Prostate gland (tissue), 2 donors: Measurements from ENCODE around the gene MINAR2.

ENCODE experiments used
- POLR2AphosphoS5 ChIP-seq: sonication (generic); formaldehyde crosslinking; IDR thresholded peaks from one replicate; pipeline ENCODE4 v1.6.1; 2017; ENCODE audit warnings: antibody characterized with exemption
- TF ChIP-seq, protein P1 (sequence below), 4 experiments: fragments of 200-600 bp in 2 of 4; fragments of 450-650 bp in 2 of 4; sonication (generic) in 2 of 4; IDR thresholded peaks; 1 replicate in 3 of 4; 2 replicates in 1 of 4; pipeline ENCODE4 v1.5.1; 2016 to 2019; ENCODE audit warnings: antibody characterized with exemption in 4 of 4, mild to moderate bottlenecking in 2 of 4, moderate library complexity in 2 of 4

DNA sequence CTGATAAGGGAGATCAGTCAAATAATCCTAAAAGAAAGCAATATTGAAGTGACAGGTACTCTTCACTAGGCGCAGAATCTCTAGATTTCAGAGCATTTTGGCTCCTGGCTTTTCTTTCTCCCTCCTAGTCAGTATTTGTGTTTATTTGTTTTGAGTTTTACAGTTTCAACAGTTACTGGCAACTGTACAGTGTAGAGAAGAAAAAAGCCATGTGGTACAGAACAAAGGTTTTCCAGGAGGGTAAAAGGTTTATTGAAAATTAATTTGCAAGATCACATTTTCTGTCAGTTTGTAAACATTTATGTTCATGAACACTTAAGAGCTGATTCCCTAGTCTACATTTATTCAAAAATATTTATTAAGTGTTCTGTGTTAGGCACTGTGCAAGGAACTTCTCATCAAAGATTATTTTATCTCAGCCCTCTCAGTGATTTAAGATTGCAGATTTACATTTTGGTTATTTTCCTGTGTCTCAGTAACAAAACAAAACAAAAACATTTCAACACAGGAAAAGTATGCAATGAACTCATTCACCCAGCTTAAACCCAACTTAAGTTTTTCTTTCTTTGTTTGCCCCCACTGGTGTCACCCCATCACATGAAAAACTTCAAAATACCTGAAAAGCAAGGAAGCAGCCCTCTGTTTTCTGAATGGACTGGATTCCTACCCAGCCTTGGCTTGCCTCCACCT lies 12.9 kb downstream of the MINAR2 start:
- TF ChIP-seq, protein P1, sequence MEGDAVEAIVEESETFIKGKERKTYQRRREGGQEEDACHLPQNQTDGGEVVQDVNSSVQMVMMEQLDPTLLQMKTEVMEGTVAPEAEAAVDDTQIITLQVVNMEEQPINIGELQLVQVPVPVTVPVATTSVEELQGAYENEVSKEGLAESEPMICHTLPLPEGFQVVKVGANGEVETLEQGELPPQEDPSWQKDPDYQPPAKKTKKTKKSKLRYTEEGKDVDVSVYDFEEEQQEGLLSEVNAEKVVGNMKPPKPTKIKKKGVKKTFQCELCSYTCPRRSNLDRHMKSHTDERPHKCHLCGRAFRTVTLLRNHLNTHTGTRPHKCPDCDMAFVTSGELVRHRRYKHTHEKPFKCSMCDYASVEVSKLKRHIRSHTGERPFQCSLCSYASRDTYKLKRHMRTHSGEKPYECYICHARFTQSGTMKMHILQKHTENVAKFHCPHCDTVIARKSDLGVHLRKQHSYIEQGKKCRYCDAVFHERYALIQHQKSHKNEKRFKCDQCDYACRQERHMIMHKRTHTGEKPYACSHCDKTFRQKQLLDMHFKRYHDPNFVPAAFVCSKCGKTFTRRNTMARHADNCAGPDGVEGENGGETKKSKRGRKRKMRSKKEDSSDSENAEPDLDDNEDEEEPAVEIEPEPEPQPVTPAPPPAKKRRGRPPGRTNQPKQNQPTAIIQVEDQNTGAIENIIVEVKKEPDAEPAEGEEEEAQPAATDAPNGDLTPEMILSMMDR (IDR thresholded peaks at IDR 0.05): no peak
- no peak for TF ChIP-seq POLR2AphosphoS5
